Liver (tissue), 9 donors: ENCODE results near the gene SHF. TPM values are rescaled to one million over a fixed set of nuclear protein-coding genes. Genes with fewer than 3 reads are reported as not detected.
A peak's percentile ranks its signal among the peaks of the same experiment; 100 is the strongest.

ENCODE experiments used
- DNase-seq: peaks from one replicate; pipeline ENCODE4 v3.0.0-alpha.2; 2017; ENCODE audit warnings: low spot score
- H3K27ac ChIP-seq, 2 donors: one replicate each; pipeline ENCODE4 v1.7.0; 2013; ENCODE audit warnings: inconsistent platforms in 2 of 2, low read length in 2 of 2, control low read depth in 1 of 2, low read depth in 1 of 2, mild to moderate bottlenecking in 1 of 2
- H3K27me3 ChIP-seq, 4 donors: one replicate each; pipeline versions ENCODE4 v1.6.1 to v1.7.0; 2013; ENCODE audit warnings: low read length in 3 of 4, inconsistent platforms in 1 of 4, mild to moderate bottlenecking in 1 of 4, moderate library complexity in 1 of 4; ENCODE audit not compliant: control insufficient read depth in 4 of 4, insufficient read depth in 4 of 4
- H3K36me3 ChIP-seq, 4 donors: one replicate each; pipeline versions ENCODE4 v1.6.1 to v1.7.0; 2013; ENCODE audit warnings: low read length in 3 of 4, mild to moderate bottlenecking in 3 of 4, low read depth in 1 of 4, moderate library complexity in 1 of 4; ENCODE audit not compliant: control insufficient read depth in 4 of 4, insufficient read depth in 3 of 4
- H3K4me1 ChIP-seq, 4 donors: one replicate each; pipeline versions ENCODE4 v1.6.1 to v1.7.0; 2013; ENCODE audit warnings: low read length in 3 of 4, mild to moderate bottlenecking in 3 of 4, moderate library complexity in 1 of 4; ENCODE audit not compliant: control insufficient read depth in 4 of 4, insufficient read depth in 4 of 4
- H3K4me3 ChIP-seq, 3 donors: one replicate each; pipeline versions ENCODE4 v1.6.1 to v1.7.0; 2013; ENCODE audit warnings: low read length in 3 of 3, control low read depth in 1 of 3, low read depth in 1 of 3, mild to moderate bottlenecking in 1 of 3
- H3K9ac ChIP-seq, 2 donors: one replicate each; pipeline ENCODE4 v1.7.0; 2013; ENCODE audit warnings: low read length in 2 of 2, mild to moderate bottlenecking in 2 of 2, moderate library complexity in 2 of 2, control low read depth in 1 of 2, low read depth in 1 of 2
- H3K9me3 ChIP-seq, 4 donors: one replicate each; pipeline versions ENCODE4 v1.6.1 to v1.7.0; 2013; ENCODE audit warnings: low read length in 3 of 4; ENCODE audit not compliant: control insufficient read depth in 4 of 4
- EGR1 ChIP-seq, 2 donors: IDR thresholded peaks; 2 replicates each; pipeline ENCODE4 v1.6.1; 2016 to 2018; ENCODE audit warnings: antibody characterized with exemption in 2 of 2, low read depth in 2 of 2
- FOXA2 ChIP-seq: IDR thresholded peaks from 2 replicates; pipeline ENCODE4 v1.6.1; 2016; ENCODE audit warnings: antibody characterized with exemption
- GABPA ChIP-seq, 2 donors: IDR thresholded peaks in 1 of 2; conservative IDR thresholded peaks in 1 of 2; 2 replicates each; pipeline ENCODE4 v1.6.1; 2016; ENCODE audit warnings: antibody characterized with exemption in 2 of 2, mild to moderate bottlenecking in 1 of 2, moderate library complexity in 1 of 2
- HNF4A ChIP-seq, 2 donors: conservative IDR thresholded peaks; 2 replicates each; pipeline ENCODE4 v1.6.1; 2016; ENCODE audit warnings: antibody characterized with exemption in 2 of 2, mild to moderate bottlenecking in 2 of 2
- HNF4G ChIP-seq: IDR thresholded peaks from 2 replicates; pipeline ENCODE4 v1.6.1; 2016; ENCODE audit warnings: antibody characterized with exemption
- JUND ChIP-seq, 2 donors: IDR thresholded peaks; 2 replicates each; pipeline ENCODE4 v1.6.1; 2016; ENCODE audit warnings: antibody characterized with exemption in 2 of 2
- RAD21 ChIP-seq, 2 donors: IDR thresholded peaks; 2 replicates each; pipeline ENCODE4 v1.6.1; 2016; ENCODE audit warnings: antibody characterized with exemption in 2 of 2, mild to moderate bottlenecking in 2 of 2
- RXRA ChIP-seq, 2 donors: IDR thresholded peaks; 2 replicates each; pipeline ENCODE4 v1.6.1; 2017 to 2018; ENCODE audit warnings: antibody characterized with exemption in 2 of 2, mild to moderate bottlenecking in 1 of 2
- TAF1 ChIP-seq: conservative IDR thresholded peaks from 2 replicates; pipeline ENCODE4 v1.6.1; 2016; ENCODE audit warnings: antibody characterized with exemption, mild to moderate bottlenecking
- YY1 ChIP-seq: IDR thresholded peaks from 2 replicates; pipeline ENCODE4 v1.6.1; 2016; ENCODE audit warnings: antibody characterized with exemption, mild to moderate bottlenecking
- WGBS: extraction: QIAGEN DNeasy Blood & Tissue Kit; methylation state at CpG from one replicate; pipeline ENCODE4 v1.1.7; 2013; 5-methylcytosine and 5-hydroxymethylcytosine counted together
- polyA plus RNA-seq, 2 donors: library from polyadenylated mRNA; stranded (reverse) in 1 of 2; unstranded in 1 of 2; fragments of 200-250 nt in 1 of 2; fragments of >200 nt in 1 of 2; fragmentation: Nextera tagmentation in 1 of 2; extraction: Ambion mirVana in 1 of 2; gene quantifications; one replicate each; pipeline versions ENCODE4 v1.2.1 to v1.2.3, GENCODE V29; 2013 to 2015
- total RNA-seq, 2 donors: library from RNA; depleted of rRNA; stranded (reverse); fragments of >200 nt; gene quantifications; one replicate each; pipeline ENCODE4 v1.2.3, GENCODE V29; 2014
- TF ChIP-seq, protein P1 (sequence below): IDR thresholded peaks from 2 replicates; pipeline ENCODE4 v1.6.1; 2016; ENCODE audit warnings: antibody characterized with exemption
- TF ChIP-seq, protein P2 (sequence below): fragments of 150-350 bp; IDR thresholded peaks from 2 replicates; pipeline ENCODE4 v1.5.1; 2017; ENCODE audit warnings: improper control_type of control experiment, low read depth, low read length; ENCODE audit not compliant: missing input control
- TF ChIP-seq, protein P3 (sequence below): IDR thresholded peaks from 2 replicates; pipeline ENCODE4 v1.6.1; 2016; ENCODE audit warnings: antibody characterized with exemption, mild to moderate bottlenecking
- donor health status: healthy.
- donor health status: healthy.
- donor health status: healthy.
- donor health status: healthy.
- donor health status: healthy.

SHF gene
- total and polyA plus RNA-seq, 4 donors = 4.7 to 15.7 (median 10.1) TPM

DNA sequence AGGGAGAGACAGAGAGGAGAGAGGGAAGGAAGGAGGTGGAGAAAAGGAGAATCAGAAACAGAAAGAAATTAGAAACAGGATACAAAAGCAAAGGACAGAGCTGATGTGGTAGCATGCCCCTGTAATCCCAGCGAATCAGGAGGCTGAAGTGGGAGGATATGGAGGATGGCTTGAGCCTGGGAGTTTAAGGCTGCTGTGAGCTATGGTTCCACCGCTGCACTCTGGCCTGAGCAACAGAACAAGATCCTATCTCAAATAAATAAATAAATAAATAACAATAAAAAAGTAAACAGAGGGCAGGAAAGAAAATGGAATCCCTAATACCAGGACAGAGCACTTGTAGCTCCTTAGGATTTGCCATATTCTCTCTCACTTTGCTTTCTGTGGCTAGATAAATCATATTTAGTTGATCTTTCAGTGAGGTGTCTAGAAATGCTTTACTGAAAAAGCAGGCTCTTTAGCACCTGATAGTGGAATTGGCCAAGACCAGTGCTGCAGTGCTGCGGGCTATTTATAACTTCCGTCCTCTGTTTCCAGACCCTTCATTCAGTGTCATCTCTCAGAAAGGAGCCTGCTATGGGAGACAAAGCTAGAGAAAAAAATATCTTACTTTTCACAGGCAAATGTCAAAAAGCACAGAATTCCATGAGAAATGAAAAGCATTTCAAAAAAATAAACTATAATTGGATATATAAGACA is 44.2 kb upstream of the SHF start:
- H3K9me3 ChIP-seq = peaks cover 0 to 2% (median 0%) of the 10 kb centered on the region in 4 donors
- no peak overlapping the region for H3K9ac ChIP-seq
- H3K27me3 ChIP-seq = no peaks in the 10 kb centered on the region
- DNase-seq = no peak
- TF ChIP-seq RXRA (IDR thresholded peaks at IDR 0.05) = no peak
- no peak for TF ChIP-seq HNF4G
- TF ChIP-seq FOXA2 = no peak
- TF ChIP-seq JUND (IDR thresholded peaks at IDR 0.05) = no peak
- TF ChIP-seq HNF4A (conservative IDR thresholded peaks at IDR 0.05) = no peak
- TF ChIP-seq YY1 = no peak
- TF ChIP-seq, protein P1, sequence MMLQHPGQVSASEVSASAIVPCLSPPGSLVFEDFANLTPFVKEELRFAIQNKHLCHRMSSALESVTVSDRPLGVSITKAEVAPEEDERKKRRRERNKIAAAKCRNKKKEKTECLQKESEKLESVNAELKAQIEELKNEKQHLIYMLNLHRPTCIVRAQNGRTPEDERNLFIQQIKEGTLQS = no peak
- TF ChIP-seq RAD21 (IDR thresholded peaks at IDR 0.05) = no peak
- no peak for TF ChIP-seq GABPA (IDR thresholded peaks at IDR 0.05 in 1 of 2, conservative IDR thresholded peaks at IDR 0.05 in 1 of 2)
- no peak for TF ChIP-seq EGR1 (IDR thresholded peaks at IDR 0.05; ENCODE audit: low read depth in 2 of 2)
- TF ChIP-seq, protein P2, sequence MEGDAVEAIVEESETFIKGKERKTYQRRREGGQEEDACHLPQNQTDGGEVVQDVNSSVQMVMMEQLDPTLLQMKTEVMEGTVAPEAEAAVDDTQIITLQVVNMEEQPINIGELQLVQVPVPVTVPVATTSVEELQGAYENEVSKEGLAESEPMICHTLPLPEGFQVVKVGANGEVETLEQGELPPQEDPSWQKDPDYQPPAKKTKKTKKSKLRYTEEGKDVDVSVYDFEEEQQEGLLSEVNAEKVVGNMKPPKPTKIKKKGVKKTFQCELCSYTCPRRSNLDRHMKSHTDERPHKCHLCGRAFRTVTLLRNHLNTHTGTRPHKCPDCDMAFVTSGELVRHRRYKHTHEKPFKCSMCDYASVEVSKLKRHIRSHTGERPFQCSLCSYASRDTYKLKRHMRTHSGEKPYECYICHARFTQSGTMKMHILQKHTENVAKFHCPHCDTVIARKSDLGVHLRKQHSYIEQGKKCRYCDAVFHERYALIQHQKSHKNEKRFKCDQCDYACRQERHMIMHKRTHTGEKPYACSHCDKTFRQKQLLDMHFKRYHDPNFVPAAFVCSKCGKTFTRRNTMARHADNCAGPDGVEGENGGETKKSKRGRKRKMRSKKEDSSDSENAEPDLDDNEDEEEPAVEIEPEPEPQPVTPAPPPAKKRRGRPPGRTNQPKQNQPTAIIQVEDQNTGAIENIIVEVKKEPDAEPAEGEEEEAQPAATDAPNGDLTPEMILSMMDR = no peak
- no peak for TF ChIP-seq TAF1
- H3K4me1 ChIP-seq = peaks cover 2 to 9% (median 4%) of the 10 kb centered on the region in 4 donors
- no peaks in the 10 kb centered on the region for H3K36me3 ChIP-seq
- H3K27ac ChIP-seq = no peak overlapping the region
- 92% methylated on average over 4 of the region's 4 CpGs for WGBS
- H3K4me3 ChIP-seq = no peak overlapping the region

DNA sequence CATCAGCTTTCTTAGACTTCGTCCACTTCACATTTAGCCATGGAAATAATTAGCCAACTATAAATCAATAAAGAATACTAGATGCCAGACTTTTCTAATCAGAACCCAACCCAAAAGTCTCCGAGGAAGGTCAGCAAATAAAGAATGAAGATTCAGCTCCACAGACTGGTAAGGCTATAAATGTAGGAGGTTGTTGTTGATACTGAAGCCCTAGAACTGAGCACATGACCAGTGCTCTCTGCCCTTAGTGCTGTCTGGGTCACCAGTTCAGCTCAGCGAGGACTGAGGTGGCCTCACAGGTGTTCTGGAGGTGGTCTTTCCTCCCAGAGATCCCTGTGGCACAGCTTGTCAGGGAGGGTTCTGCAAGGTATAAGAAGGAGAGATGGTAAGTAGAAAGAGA is 43.4 kb upstream of the SHF start:
- H3K9ac ChIP-seq = no peak overlapping the region
- no peaks in the 10 kb centered on the region for H3K27me3 ChIP-seq
- peaks cover 0 to 2% (median 0%) of the 10 kb centered on the region in 4 donors for H3K9me3 ChIP-seq
- no peak overlapping the region for H3K4me3 ChIP-seq
- peaks cover 2 to 9% (median 4%) of the 10 kb centered on the region in 4 donors for H3K4me1 ChIP-seq
- 43% methylated on average over 3 of the region's 3 CpGs for WGBS
- H3K27ac ChIP-seq = no peak overlapping the region
- no peak for DNase-seq
- no peaks in the 10 kb centered on the region for H3K36me3 ChIP-seq
- peak; percentile 24 to 68 for TF ChIP-seq HNF4A (conservative IDR thresholded peaks at IDR 0.05)
- TF ChIP-seq, protein P3, sequence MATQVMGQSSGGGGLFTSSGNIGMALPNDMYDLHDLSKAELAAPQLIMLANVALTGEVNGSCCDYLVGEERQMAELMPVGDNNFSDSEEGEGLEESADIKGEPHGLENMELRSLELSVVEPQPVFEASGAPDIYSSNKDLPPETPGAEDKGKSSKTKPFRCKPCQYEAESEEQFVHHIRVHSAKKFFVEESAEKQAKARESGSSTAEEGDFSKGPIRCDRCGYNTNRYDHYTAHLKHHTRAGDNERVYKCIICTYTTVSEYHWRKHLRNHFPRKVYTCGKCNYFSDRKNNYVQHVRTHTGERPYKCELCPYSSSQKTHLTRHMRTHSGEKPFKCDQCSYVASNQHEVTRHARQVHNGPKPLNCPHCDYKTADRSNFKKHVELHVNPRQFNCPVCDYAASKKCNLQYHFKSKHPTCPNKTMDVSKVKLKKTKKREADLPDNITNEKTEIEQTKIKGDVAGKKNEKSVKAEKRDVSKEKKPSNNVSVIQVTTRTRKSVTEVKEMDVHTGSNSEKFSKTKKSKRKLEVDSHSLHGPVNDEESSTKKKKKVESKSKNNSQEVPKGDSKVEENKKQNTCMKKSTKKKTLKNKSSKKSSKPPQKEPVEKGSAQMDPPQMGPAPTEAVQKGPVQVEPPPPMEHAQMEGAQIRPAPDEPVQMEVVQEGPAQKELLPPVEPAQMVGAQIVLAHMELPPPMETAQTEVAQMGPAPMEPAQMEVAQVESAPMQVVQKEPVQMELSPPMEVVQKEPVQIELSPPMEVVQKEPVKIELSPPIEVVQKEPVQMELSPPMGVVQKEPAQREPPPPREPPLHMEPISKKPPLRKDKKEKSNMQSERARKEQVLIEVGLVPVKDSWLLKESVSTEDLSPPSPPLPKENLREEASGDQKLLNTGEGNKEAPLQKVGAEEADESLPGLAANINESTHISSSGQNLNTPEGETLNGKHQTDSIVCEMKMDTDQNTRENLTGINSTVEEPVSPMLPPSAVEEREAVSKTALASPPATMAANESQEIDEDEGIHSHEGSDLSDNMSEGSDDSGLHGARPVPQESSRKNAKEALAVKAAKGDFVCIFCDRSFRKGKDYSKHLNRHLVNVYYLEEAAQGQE = no peak
- no peak for TF ChIP-seq TAF1
- no peak for TF ChIP-seq FOXA2
- peak in 1 of 2 donors; percentile 4 for TF ChIP-seq RXRA (IDR thresholded peaks at IDR 0.05)
